Pons (tissue), 1 donor: ENCODE measurements around the gene FBXL5.

Experiments
- DNase-seq: peaks from one replicate; pipeline ENCODE4 v3.0.0-alpha.2; 2016; ENCODE audit warnings: low spot score

FBXL5 gene

GRCh38 chr4:15558561-15558960 is 96.6 kb downstream of the FBXL5 start:
- DNase-seq, result no peak

- no peak for DNase-seq
These were observed 97.2 kb downstream of the FBXL5 start for GRCh38 chr4:15557786-15558550.

DNA sequence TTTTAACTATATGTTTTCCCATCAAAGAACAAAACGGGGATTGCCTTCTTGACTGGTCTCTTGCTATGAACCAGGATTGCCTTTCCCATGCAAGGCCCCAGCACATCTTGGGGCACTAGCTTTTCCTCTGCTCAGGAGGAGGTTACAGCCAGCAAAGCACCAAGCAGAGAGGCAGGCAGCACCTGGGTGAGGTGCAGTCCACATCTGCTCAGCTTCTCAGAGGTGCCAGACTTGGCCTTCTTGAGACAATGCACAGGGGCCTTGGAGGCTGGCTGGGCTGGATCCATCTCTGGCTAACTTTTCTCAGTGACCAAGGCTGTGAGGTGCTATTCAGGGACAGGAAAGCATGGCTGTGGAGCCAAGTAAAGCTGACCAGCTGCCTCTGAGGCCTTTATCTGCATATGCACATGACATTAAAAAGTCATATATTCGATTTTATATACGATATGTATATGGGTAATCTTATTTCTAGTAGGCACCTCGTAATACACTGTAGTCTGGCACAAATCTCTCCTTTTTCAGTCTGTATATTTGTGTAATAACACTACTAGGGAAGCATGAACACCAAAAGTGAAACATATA is 98.6 kb downstream of the FBXL5 start:
- DNase-seq, result no peak
